KOPT-K1 (cell line): Measurements from ENCODE around the gene FAM53B.

Experiments used
- H3K27ac ChIP-seq: fragments of 200-600 bp; sonication (generic); 2 replicates; pipeline ENCODE4 v1.5.1; 2016; ENCODE audit warnings: antibody characterized with exemption, mild to moderate bottlenecking, low read depth, low read length; ENCODE audit not compliant: poor library complexity, severe bottlenecking
- H3K36me3 ChIP-seq: fragments of 200-600 bp; sonication (generic); 2 replicates; pipeline ENCODE4 v1.5.1; 2017; ENCODE audit warnings: antibody characterized with exemption, mild to moderate bottlenecking, low read length, moderate library complexity; ENCODE audit not compliant: insufficient read depth
- H3K9me3 ChIP-seq: fragments of 200-600 bp; sonication (generic); 2 replicates; pipeline ENCODE4 v1.5.1; 2017; ENCODE audit warnings: antibody characterized with exemption, low read length, mild to moderate bottlenecking; ENCODE audit not compliant: insufficient read depth, poor library complexity, severe bottlenecking

FAM53B gene

GRCh38 chr10:124667425-124668345 is 76.5 kb downstream of the FAM53B start:
- H3K36me3 ChIP-seq = peaks cover 28% of the 10 kb centered on the region
- no peaks in the 10 kb centered on the region for H3K9me3 ChIP-seq
- peak overlapping the region; percentile 36 for H3K27ac ChIP-seq

DNA sequence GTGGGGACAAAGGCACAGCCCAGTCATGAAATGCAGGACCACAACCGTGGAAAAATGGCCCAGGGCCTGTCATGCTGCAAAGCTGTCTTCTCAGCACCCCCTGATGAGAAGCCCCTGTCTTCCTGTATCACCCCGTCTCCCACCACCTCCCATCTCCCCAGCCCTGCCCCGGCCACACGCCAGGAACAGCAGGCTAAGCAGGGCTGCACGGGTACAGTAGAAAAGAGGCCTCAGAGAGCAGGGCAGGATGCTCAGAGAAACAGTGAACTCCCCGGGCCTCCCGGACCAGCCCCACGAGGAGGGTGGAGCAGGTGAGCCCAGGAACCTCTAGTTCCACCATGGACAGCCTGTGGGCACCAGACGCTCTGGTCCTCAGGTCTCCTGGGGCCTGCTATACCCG is 77.7 kb downstream of the FAM53B start:
- H3K36me3 ChIP-seq = peaks cover 31% of the 10 kb centered on the region

DNA sequence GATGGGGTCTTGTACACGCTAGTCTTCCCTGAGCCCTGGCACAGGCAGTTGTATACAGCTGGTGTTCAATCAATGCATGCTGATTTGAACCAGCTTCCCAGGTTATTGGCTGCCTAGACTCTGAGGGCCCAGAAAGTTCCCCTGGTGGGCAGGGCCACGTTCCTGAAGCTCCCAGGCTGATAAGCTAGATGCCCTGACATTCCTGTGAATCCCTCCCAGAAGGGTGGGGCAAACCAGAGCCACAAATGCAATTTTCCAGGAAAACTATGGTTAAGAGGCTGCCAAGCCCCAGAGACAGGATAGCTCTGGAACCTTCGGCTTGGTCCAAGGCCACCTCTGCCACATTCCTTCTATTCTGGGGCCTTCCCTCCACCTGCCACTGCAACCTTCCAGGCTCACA is 78.2 kb downstream of the FAM53B start:
- Histone ChIP-seq H3K9me3 (no peaks in the 10 kb centered on the region), H3K27ac (no peak overlapping the region), H3K36me3 (peaks cover 34% of the 10 kb centered on the region)

More for the DNA sequence above, 77.7 kb downstream of the FAM53B start:
- H3K27ac ChIP-seq = no peak overlapping the region
- no peaks in the 10 kb centered on the region for H3K9me3 ChIP-seq

DNA sequence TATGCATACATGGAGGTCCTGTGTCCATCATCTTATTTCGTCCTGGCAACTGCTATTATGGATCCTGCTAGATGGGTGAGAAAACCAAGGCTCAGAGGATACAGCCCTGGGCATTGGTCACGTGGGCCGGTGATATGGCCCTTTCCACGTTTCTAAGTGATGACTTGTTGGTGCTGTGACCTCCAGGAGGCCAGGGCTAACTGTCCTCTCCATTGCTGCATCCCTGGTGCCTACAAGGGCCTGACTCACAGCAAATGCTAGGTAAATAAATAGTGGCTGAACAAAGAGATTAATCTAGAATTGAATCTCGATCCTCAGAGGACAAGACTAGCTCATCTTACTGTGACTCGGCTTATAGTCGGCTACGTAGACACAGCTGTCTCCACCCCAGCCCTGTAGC is 78.6 kb downstream of the FAM53B start:
- H3K9me3 ChIP-seq = no peaks in the 10 kb centered on the region
- H3K36me3 ChIP-seq = peaks cover 35% of the 10 kb centered on the region

GRCh38 chr10:124665091-124665490 is 79.1 kb downstream of the FAM53B start:
- Histone ChIP-seq H3K36me3 (peaks cover 35% of the 10 kb centered on the region), H3K27ac (no peak overlapping the region), H3K9me3 (no peaks in the 10 kb centered on the region)

More for the DNA sequence above, 78.6 kb downstream of the FAM53B start:
- H3K27ac ChIP-seq = no peak overlapping the region

DNA sequence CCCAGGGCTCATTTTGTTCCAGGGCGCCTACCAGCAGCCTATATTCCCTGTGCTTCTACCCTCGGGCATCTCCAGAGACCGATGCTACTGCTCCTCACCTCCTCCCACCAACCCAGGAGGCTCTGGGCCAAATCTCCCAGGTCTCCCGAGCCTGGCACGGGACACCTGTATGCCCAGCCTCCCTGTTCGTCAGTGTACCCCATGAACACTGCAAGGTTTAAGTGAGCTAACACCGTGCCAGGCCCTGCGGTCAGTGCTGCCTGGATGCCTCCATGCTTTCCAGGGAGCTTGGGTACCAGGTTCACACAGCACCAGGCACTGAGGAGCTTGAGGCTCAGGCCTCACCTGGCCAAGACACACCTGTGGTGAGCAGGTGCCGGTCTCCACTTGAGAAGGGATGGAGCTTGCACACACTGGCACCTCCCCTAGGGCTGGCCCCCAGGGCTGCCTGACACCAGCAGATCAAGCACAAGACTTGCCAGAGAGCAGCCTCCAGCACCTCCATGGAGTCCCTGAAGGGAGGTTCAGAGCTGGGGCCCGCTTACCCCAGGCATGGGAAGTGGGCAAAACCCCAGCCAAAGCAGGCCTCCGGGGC is 80.3 kb downstream of the FAM53B start:
- Histone ChIP-seq H3K9me3 (no peaks in the 10 kb centered on the region), H3K27ac (no peak overlapping the region), H3K36me3 (peaks cover 35% of the 10 kb centered on the region)

DNA sequence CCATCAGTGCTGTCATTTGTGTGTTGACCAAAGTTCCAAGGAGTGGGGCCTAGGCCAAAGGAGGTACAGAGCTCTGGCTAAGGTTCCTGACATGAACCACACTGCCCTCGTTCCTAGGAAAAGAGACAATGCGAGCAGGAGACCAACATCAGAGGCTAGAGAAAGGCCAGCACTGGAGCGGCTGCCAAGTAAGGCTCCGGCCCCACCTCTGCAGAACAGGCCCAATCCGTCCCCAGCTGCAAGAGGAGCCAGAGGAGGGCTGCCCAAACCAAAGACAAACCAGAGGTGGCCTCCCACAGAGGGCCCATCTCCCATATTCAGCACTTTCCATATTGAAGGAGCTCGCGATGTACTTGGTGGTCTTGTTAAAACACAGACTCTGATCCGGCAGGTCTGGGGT is 81.0 kb downstream of the FAM53B start:
- no peaks in the 10 kb centered on the region for H3K9me3 ChIP-seq
- no peak overlapping the region for H3K27ac ChIP-seq
- peaks cover 35% of the 10 kb centered on the region for H3K36me3 ChIP-seq

DNA sequence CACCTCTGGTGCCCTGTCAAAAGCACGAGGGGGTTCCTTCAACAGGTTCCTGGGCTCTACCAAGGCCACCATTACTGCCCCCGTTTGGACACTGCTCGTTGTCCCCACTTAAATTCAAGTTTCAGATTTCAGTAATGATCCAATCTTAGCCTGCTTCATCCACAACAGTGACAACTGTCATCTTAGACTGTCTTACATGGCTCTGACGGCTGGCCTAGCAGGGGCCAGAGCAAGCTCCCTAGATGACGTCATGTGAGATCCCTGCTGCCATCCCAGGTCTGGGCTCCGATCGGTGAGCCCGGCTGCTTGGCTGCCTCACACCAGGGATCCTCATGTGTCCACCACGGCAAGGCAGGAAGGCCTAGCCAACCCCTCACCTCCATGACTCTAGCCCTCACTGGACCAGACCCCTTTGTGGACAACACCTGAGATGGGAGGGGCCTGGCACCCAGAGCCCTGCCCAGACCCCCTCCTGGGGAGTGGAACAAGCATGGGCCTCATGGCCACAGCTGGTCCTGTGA is 82.5 kb downstream of the FAM53B start:
- no peak overlapping the region for H3K27ac ChIP-seq
- H3K9me3 ChIP-seq = no peaks in the 10 kb centered on the region
- H3K36me3 ChIP-seq = peaks cover 32% of the 10 kb centered on the region

- H3K9me3 ChIP-seq = no peaks in the 10 kb centered on the region
- no peak overlapping the region for H3K27ac ChIP-seq
- H3K36me3 ChIP-seq = peaks cover 27% of the 10 kb centered on the region
Observed at GRCh38 chr10:124660404-124661125, 83.6 kb downstream of the FAM53B start.

- H3K36me3 ChIP-seq = peaks cover 32% of the 10 kb centered on the region
- peak overlapping the region; percentile 52 for H3K27ac ChIP-seq
- H3K9me3 ChIP-seq = no peaks in the 10 kb centered on the region
Observed at GRCh38 chr10:124659380-124659779, 84.8 kb downstream of the FAM53B start.

- Histone ChIP-seq H3K9me3 (no peaks in the 10 kb centered on the region), H3K27ac (peak overlapping the region; percentile 52), H3K36me3 (peaks cover 28% of the 10 kb centered on the region)
Observed at GRCh38 chr10:124658591-124659242, 85.5 kb downstream of the FAM53B start.

GRCh38 chr10:124657806-124658205 is 86.4 kb downstream of the FAM53B start:
- Histone ChIP-seq H3K27ac (peak overlapping the region; percentile 52), H3K36me3 (peaks cover 19% of the 10 kb centered on the region; the same call in 1 of the 2 replicates), H3K9me3 (no peaks in the 10 kb centered on the region)

DNA sequence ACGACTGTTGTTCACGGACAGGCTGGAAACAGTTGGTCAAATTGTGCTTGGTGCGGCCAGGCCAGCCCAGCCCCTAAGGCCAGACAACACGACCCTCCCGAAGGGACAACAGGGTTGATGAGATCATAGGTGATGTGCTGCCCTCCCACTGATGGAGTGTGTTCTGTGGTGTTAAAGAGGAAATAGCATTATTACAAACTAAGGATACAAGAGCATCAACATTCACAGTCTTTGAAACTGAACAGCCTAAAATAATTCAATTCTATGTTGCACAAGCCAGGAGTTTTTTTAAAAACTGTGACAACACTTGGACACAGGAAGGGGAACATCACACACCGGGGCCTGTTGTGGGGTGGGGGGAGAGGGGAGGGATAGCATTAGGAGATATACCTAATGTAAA is 87.6 kb downstream of the FAM53B start:
- H3K27ac ChIP-seq = peak overlapping the region; percentile 70
- 0 out of 2 replicates have a peak, but pooled peaks cover 14% of the 10 kb centered on the region for H3K36me3 ChIP-seq
- no peaks in the 10 kb centered on the region for H3K9me3 ChIP-seq

- H3K9me3 ChIP-seq = no peaks in the 10 kb centered on the region
- peak overlapping the region; percentile 70 for H3K27ac ChIP-seq
- H3K36me3 ChIP-seq = 0 out of 2 replicates have a peak, but pooled peaks cover 13% of the 10 kb centered on the region
Observed at GRCh38 chr10:124656113-124656490, 88.1 kb downstream of the FAM53B start.
